ENCODE measurements around the gene RTN3. TPM values are rescaled to one million over a fixed set of nuclear protein-coding genes. Genes with fewer than 3 reads are reported as not detected.

Gene RTN3
- total RNA-seq, 2 donors from 2014 or later: 128 to 160 TPM

- Histone ChIP-seq H3K27ac (ENCODE audit: low read depth, low read length) (no peak overlapping the region), H3K9me3 (ENCODE audit: control insufficient read depth, low read length) (no peaks in the 10 kb centered on the region), H3K9ac (ENCODE audit: extremely low read depth, low read length, poor library complexity, severe bottlenecking) (no peak overlapping the region), H3K27me3 (ENCODE audit: control insufficient read depth, insufficient read depth, low read length, poor library complexity, severe bottlenecking) (no peaks in the 10 kb centered on the region), H3K4me3 (ENCODE audit: low read length) (no peak overlapping the region), H3K36me3 (ENCODE audit: control insufficient read depth, insufficient read depth, low read length) (peaks cover 3% of the 10 kb centered on the region), H3K4me1 (ENCODE audit: control insufficient read depth, insufficient read depth, low read length) (no peaks in the 10 kb centered on the region)
- Mint-ChIP-seq H3K9me3 (peaks cover 3% of the 10 kb centered on the region), H3K36me3 (ENCODE audit: low read depth) (peaks cover 16% of the 10 kb centered on the region), H3K27ac (no peak overlapping the region), H3K27me3 (ENCODE audit: insufficient read depth) (no peaks in the 10 kb centered on the region), H3K4me1 (peaks cover 13% of the 10 kb centered on the region), H3K4me3 (no peak overlapping the region)
- no peak for TF ChIP-seq CTCF (conservative IDR thresholded peaks at IDR 0.05)
- DNase-seq: no peak
- WGBS, 2 experiments (ENCODE audit: insufficient coverage in 1 of 2, insufficient read length in 1 of 2): 84 to 91% methylated on average over 4 to 11 of the region's 11 CpGs
Observed at GRCh38 chr11:63698976-63699733, 17.9 kb downstream of the RTN3 start.

- DNase-seq: no peak
- no peak overlapping the region for H3K27ac ChIP-seq (ENCODE audit: low read depth, low read length)
- no peaks in the 10 kb centered on the region for H3K4me1 ChIP-seq (ENCODE audit: control insufficient read depth, insufficient read depth, low read length)
Observed at GRCh38 chr11:63699896-63700295, 18.6 kb downstream of the RTN3 start.

GRCh38 chr11:63705526-63705925, 24.2 kb downstream of the RTN3 start:
- no peak for TF ChIP-seq CTCF (conservative IDR thresholded peaks at IDR 0.05)
- H3K27ac ChIP-seq (ENCODE audit: low read depth, low read length): no peak overlapping the region

More at GRCh38 chr11:63699896-63700295, 18.6 kb downstream of the RTN3 start:
- Histone ChIP-seq H3K9me3 (ENCODE audit: control insufficient read depth, low read length) (no peaks in the 10 kb centered on the region), H3K36me3 (ENCODE audit: control insufficient read depth, insufficient read depth, low read length) (peaks cover 3% of the 10 kb centered on the region), H3K9ac (ENCODE audit: extremely low read depth, low read length, poor library complexity, severe bottlenecking) (no peak overlapping the region), H3K4me3 (ENCODE audit: low read length) (no peak overlapping the region), H3K27me3 (ENCODE audit: control insufficient read depth, insufficient read depth, low read length, poor library complexity, severe bottlenecking) (no peaks in the 10 kb centered on the region)
- Mint-ChIP-seq H3K36me3 (ENCODE audit: low read depth) (peaks cover 16% of the 10 kb centered on the region), H3K4me1 (peaks cover 13% of the 10 kb centered on the region), H3K27me3 (ENCODE audit: insufficient read depth) (no peaks in the 10 kb centered on the region), H3K9me3 (peaks cover 3% of the 10 kb centered on the region), H3K27ac (no peak overlapping the region), H3K4me3 (no peak overlapping the region)
- 80 to 89% methylated on average over 1 of the region's 1 CpG for WGBS, 2 experiments (ENCODE audit: insufficient coverage in 1 of 2, insufficient read length in 1 of 2)
- TF ChIP-seq CTCF (conservative IDR thresholded peaks at IDR 0.05): no peak

More at GRCh38 chr11:63705526-63705925, 24.2 kb downstream of the RTN3 start:
- Histone ChIP-seq H3K4me1 (ENCODE audit: control insufficient read depth, insufficient read depth, low read length) (no peaks in the 10 kb centered on the region), H3K9me3 (ENCODE audit: control insufficient read depth, low read length) (no peaks in the 10 kb centered on the region), H3K9ac (ENCODE audit: extremely low read depth, low read length, poor library complexity, severe bottlenecking) (no peak overlapping the region), H3K36me3 (ENCODE audit: control insufficient read depth, insufficient read depth, low read length) (peaks cover 3% of the 10 kb centered on the region), H3K27me3 (ENCODE audit: control insufficient read depth, insufficient read depth, low read length, poor library complexity, severe bottlenecking) (no peaks in the 10 kb centered on the region), H3K4me3 (ENCODE audit: low read length) (no peak overlapping the region)
- Mint-ChIP-seq H3K27me3 (ENCODE audit: insufficient read depth) (no peaks in the 10 kb centered on the region), H3K27ac (no peak overlapping the region), H3K36me3 (ENCODE audit: low read depth) (peaks cover 12% of the 10 kb centered on the region), H3K9me3 (peaks cover 3% of the 10 kb centered on the region), H3K4me3 (no peak overlapping the region), H3K4me1 (peaks cover 3% of the 10 kb centered on the region)
- 100% methylated on average over 1 of the region's 2 CpGs for WGBS, 2 experiments (ENCODE audit: insufficient coverage in 1 of 2, insufficient read length in 1 of 2)
- no peak for DNase-seq
